Loucy (cell line): ENCODE measurements around the gene THAP9.

ENCODE experiments used
- H2AFZ ChIP-seq: fragments of 200-600 bp; sonication (generic); 2 replicates; pipeline ENCODE4 v1.6.0; 2016; ENCODE audit warnings: antibody characterized with exemption, mild to moderate bottlenecking, low read length, moderate library complexity
- H3F3A ChIP-seq: fragments of 200-600 bp; 2 replicates; pipeline ENCODE4 v1.6.0; 2016; ENCODE audit warnings: antibody characterized with exemption, low read depth, mild to moderate bottlenecking
- H3K27me3 ChIP-seq: fragments of 200-600 bp; sonication (generic); 2 replicates; pipeline ENCODE4 v1.6.1; 2014; ENCODE audit warnings: low read length, mild to moderate bottlenecking; ENCODE audit not compliant: insufficient read depth, poor library complexity, severe bottlenecking
- H3K36me3 ChIP-seq: fragments of 200-600 bp; sonication (generic); 2 replicates; pipeline ENCODE4 v1.6.1; 2016; ENCODE audit warnings: low read length; ENCODE audit not compliant: insufficient read depth
- H3K4me1 ChIP-seq: fragments of 200-600 bp; sonication (generic); 2 replicates; pipeline ENCODE4 v1.5.1; 2014; ENCODE audit warnings: low read length, mild to moderate bottlenecking; ENCODE audit not compliant: insufficient read depth, poor library complexity, severe bottlenecking
- H3K4me2 ChIP-seq: fragments of 200-600 bp; sonication (generic); 2 replicates; pipeline ENCODE4 v1.6.0; 2014; ENCODE audit warnings: antibody characterized with exemption, low read length, low read depth, mild to moderate bottlenecking; ENCODE audit not compliant: poor library complexity, severe bottlenecking
- H3K4me3 ChIP-seq: fragments of 200-600 bp; sonication (generic); 2 replicates; pipeline ENCODE4 v1.5.1; 2014; ENCODE audit warnings: low read length, mild to moderate bottlenecking, mixed read lengths; ENCODE audit not compliant: poor library complexity, severe bottlenecking
- H3K79me2 ChIP-seq: fragments of 200-600 bp; sonication (generic); 2 replicates; pipeline ENCODE4 v1.6.1; 2014; ENCODE audit warnings: low read length; ENCODE audit not compliant: insufficient read depth
- H3K9ac ChIP-seq: fragments of 200-600 bp; sonication (generic); 2 replicates; pipeline ENCODE4 v1.6.0; 2014; ENCODE audit warnings: mild to moderate bottlenecking, low read depth, low read length, moderate library complexity; ENCODE audit not compliant: poor library complexity, severe bottlenecking
- H3K9me2 ChIP-seq: fragments of 200-600 bp; sonication (generic); replicated peaks from 2 replicates; pipeline ENCODE4 v1.6.1; 2016; ENCODE audit warnings: low read depth, low read length, mixed read lengths
- H3K9me3 ChIP-seq: fragments of 200-600 bp; sonication (generic); 2 replicates; pipeline ENCODE4 v1.6.1; 2014; ENCODE audit warnings: mild to moderate bottlenecking, antibody characterized with exemption, low read length, low read depth; ENCODE audit not compliant: insufficient read depth
- H4K20me1 ChIP-seq: fragments of 200-600 bp; sonication (generic); 2 replicates; pipeline ENCODE4 v1.6.0; 2014; ENCODE audit warnings: antibody characterized with exemption, low read length, mild to moderate bottlenecking; ENCODE audit not compliant: insufficient read depth, poor library complexity, severe bottlenecking
- CTCF ChIP-seq: fragments of 200-600 bp; sonication (generic); conservative IDR thresholded peaks from 2 replicates; pipeline ENCODE4 v1.5.1; 2014; ENCODE audit warnings: mild to moderate bottlenecking, antibody characterized with exemption, low read length
- EZH2phosphoT487 ChIP-seq: fragments of 200-600 bp; IDR thresholded peaks from 2 replicates; pipeline ENCODE4 v1.6.1; 2018; ENCODE audit warnings: antibody characterized with exemption, mild to moderate bottlenecking, moderate library complexity, borderline replicate concordance

THAP9 gene

GRCh38 chr4:82954212-82954611 lies 53.7 kb downstream of the THAP9 start:
- Histone ChIP-seq H3K9ac (no peak overlapping the region), H3K27me3 (no peaks in the 10 kb centered on the region), H3K36me3 (peaks cover 39% of the 10 kb centered on the region), H3K4me3 (no peak overlapping the region), H3F3A (no peaks in the 10 kb centered on the region), H3K9me2 (no peaks in the 10 kb centered on the region), H3K79me2 (peaks cover 9% of the 10 kb centered on the region; the same call in 1 of the 2 replicates), H3K4me1 (no peaks in the 10 kb centered on the region), H4K20me1 (peaks cover 4% of the 10 kb centered on the region), H2AFZ (no peak overlapping the region), H3K9me3 (no peaks in the 10 kb centered on the region), H3K4me2 (no peak overlapping the region)
- TF ChIP-seq CTCF (no peak), EZH2phosphoT487 (no peak)

DNA sequence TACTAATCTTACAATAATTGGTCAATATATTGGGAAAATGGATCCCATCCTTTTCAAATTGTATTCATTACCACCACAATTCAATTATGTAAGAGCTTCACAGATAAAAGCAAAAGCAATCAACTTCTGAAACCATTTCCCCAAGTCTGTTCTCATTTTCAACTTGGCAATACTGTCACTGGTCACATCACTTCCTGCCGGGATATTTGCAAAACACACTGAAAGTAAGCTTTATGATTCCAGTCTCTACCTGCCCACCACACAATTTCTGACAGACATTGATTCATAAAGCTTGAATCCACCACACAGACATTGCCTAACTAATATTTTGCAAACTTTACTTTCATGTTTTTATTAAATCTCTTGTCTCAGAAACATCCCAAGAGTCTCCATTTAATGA lies 56.5 kb downstream of the THAP9 start:
- H3K79me2 ChIP-seq, result peaks cover 9% of the 10 kb centered on the region; the same call in 1 of the 2 replicates

GRCh38 chr4:82965763-82966162 lies 65.2 kb downstream of the THAP9 start:
- no peaks in the 10 kb centered on the region for H3K9me2 ChIP-seq
- TF ChIP-seq EZH2phosphoT487 (no peak), CTCF (no peak)
- H3K36me3 ChIP-seq, result peaks cover 71% of the 10 kb centered on the region
- H3F3A ChIP-seq, result no peaks in the 10 kb centered on the region
- no peak overlapping the region for H3K9ac ChIP-seq
- H3K9me3 ChIP-seq, result no peaks in the 10 kb centered on the region
- H2AFZ ChIP-seq, result no peak overlapping the region
- no peaks in the 10 kb centered on the region for H3K4me1 ChIP-seq
- no peaks in the 10 kb centered on the region for H3K79me2 ChIP-seq
- H3K4me2 ChIP-seq, result no peak overlapping the region
- no peaks in the 10 kb centered on the region for H3K27me3 ChIP-seq
- H4K20me1 ChIP-seq, result no peaks in the 10 kb centered on the region
- no peak overlapping the region for H3K4me3 ChIP-seq

More for the DNA sequence above, 56.5 kb downstream of the THAP9 start:
- Histone ChIP-seq H3K4me2 (no peak overlapping the region), H3F3A (no peaks in the 10 kb centered on the region), H3K9me3 (no peaks in the 10 kb centered on the region), H3K9me2 (no peaks in the 10 kb centered on the region), H3K9ac (no peak overlapping the region), H3K27me3 (no peaks in the 10 kb centered on the region), H2AFZ (no peak overlapping the region), H3K36me3 (peaks cover 51% of the 10 kb centered on the region), H3K4me1 (no peaks in the 10 kb centered on the region), H4K20me1 (no peaks in the 10 kb centered on the region), H3K4me3 (no peak overlapping the region)
- no peak for TF ChIP-seq CTCF
- TF ChIP-seq EZH2phosphoT487, result no peak
